ENCODE data around the gene TCEAL4.

GRCh38 chrX:103565752-103566151 lies 19.6 kb upstream of the TCEAL4 start:
- TF ChIP-seq CTCF (IDR thresholded peaks at IDR 0.05; ENCODE audit: low read depth, low read length, poor library complexity, severe bottlenecking) (no peak), EZH2phosphoT487 (IDR thresholded peaks at IDR 0.05; ENCODE audit: borderline replicate concordance, low read length) (no peak)
